ENCODE measurements around the gene ATP2B3. TPM values are rescaled to one million over a fixed set of nuclear protein-coding genes. Genes with fewer than 3 reads are reported as not detected.

Gene ATP2B3
- total RNA-seq, 2 donors from 2014 or later: not detected

GRCh38 chrX:153592091-153592833, 74.8 kb downstream of the ATP2B3 start:
- Mint-ChIP-seq H3K27me3 (no peaks in the 10 kb centered on the region), H3K4me3 (no peak overlapping the region), H3K4me1 (peaks cover 2% of the 10 kb centered on the region), H3K36me3 (ENCODE audit: low read depth) (peaks cover 55% of the 10 kb centered on the region), H3K9me3 (no peaks in the 10 kb centered on the region), H3K27ac (no peak overlapping the region)
- no peak for ATAC-seq (replicated peaks)

GRCh38 chrX:153592966-153593688, 75.7 kb downstream of the ATP2B3 start:
- Mint-ChIP-seq H3K36me3 (ENCODE audit: low read depth) (peaks cover 49% of the 10 kb centered on the region), H3K9me3 (no peaks in the 10 kb centered on the region), H3K4me3 (no peak overlapping the region), H3K27ac (no peak overlapping the region), H3K4me1 (peaks cover 7% of the 10 kb centered on the region), H3K27me3 (no peaks in the 10 kb centered on the region)
- ATAC-seq (replicated peaks): no peak

GRCh38 chrX:153593811-153594500, 76.5 kb downstream of the ATP2B3 start:
- H3K4me3 Mint-ChIP-seq: no peak overlapping the region
- H3K9me3 Mint-ChIP-seq: no peaks in the 10 kb centered on the region
- H3K36me3 Mint-ChIP-seq (ENCODE audit: low read depth): peaks cover 45% of the 10 kb centered on the region

GRCh38 chrX:153595387-153595786, 77.9 kb downstream of the ATP2B3 start:
- no peak overlapping the region for H3K4me3 Mint-ChIP-seq
- no peaks in the 10 kb centered on the region for H3K9me3 Mint-ChIP-seq
- ATAC-seq (replicated peaks): no peak
- no peaks in the 10 kb centered on the region for H3K27me3 Mint-ChIP-seq
- peaks cover 7% of the 10 kb centered on the region for H3K4me1 Mint-ChIP-seq
- no peak overlapping the region for H3K27ac Mint-ChIP-seq
- peaks cover 43% of the 10 kb centered on the region for H3K36me3 Mint-ChIP-seq (ENCODE audit: low read depth)

More at GRCh38 chrX:153593811-153594500, 76.5 kb downstream of the ATP2B3 start:
- no peaks in the 10 kb centered on the region for H3K27me3 Mint-ChIP-seq
- no peak overlapping the region for H3K27ac Mint-ChIP-seq
- no peak for ATAC-seq (replicated peaks)
- H3K4me1 Mint-ChIP-seq: peaks cover 7% of the 10 kb centered on the region

GRCh38 chrX:153595859-153596857, 78.7 kb downstream of the ATP2B3 start:
- H3K27me3 Mint-ChIP-seq: no peaks in the 10 kb centered on the region
- H3K27ac Mint-ChIP-seq: no peak overlapping the region
- peak overlapping the region; percentile 84 for H3K4me3 Mint-ChIP-seq
- H3K4me1 Mint-ChIP-seq: peaks cover 7% of the 10 kb centered on the region
- no peaks in the 10 kb centered on the region for H3K9me3 Mint-ChIP-seq
- ATAC-seq (replicated peaks): no peak
- H3K36me3 Mint-ChIP-seq (ENCODE audit: low read depth): peaks cover 35% of the 10 kb centered on the region

GRCh38 chrX:153596981-153597750, 79.7 kb downstream of the ATP2B3 start:
- peaks cover 7% of the 10 kb centered on the region for H3K4me1 Mint-ChIP-seq
- H3K4me3 Mint-ChIP-seq: peak overlapping the region; percentile 84
- no peaks in the 10 kb centered on the region for H3K27me3 Mint-ChIP-seq
- no peaks in the 10 kb centered on the region for H3K9me3 Mint-ChIP-seq
- ATAC-seq (replicated peaks): no peak
- peaks cover 27% of the 10 kb centered on the region for H3K36me3 Mint-ChIP-seq (ENCODE audit: low read depth)
- no peak overlapping the region for H3K27ac Mint-ChIP-seq

GRCh38 chrX:153598541-153599191, 81.2 kb downstream of the ATP2B3 start, which contains the start of gene CCNQ:
TSS of gene CCNQ (minus strand) at chrX:153599139. CDS start at chrX:153599073, 66 bp downstream.
- H3K36me3 Mint-ChIP-seq (ENCODE audit: low read depth): peaks cover 24% of the 10 kb centered on the region
- H3K9me3 Mint-ChIP-seq: no peaks in the 10 kb centered on the region
- peak; percentile 48 for ATAC-seq (replicated peaks)
- H3K4me1 Mint-ChIP-seq: peaks cover 12% of the 10 kb centered on the region
- H3K27me3 Mint-ChIP-seq: no peaks in the 10 kb centered on the region
- H3K27ac Mint-ChIP-seq: peak within 1 kb of the TSS; percentile 84
- H3K4me3 Mint-ChIP-seq: peak within 1 kb of the TSS; percentile 93

- peak; percentile 93 for ATAC-seq (replicated peaks)
- Mint-ChIP-seq H3K9me3 (no peaks in the 10 kb centered on the region), H3K4me3 (peak overlapping the region; percentile 93), H3K36me3 (ENCODE audit: low read depth) (peaks cover 17% of the 10 kb centered on the region), H3K4me1 (peaks cover 12% of the 10 kb centered on the region), H3K27ac (peak overlapping the region; percentile 84), H3K27me3 (no peaks in the 10 kb centered on the region)
Measured at GRCh38 chrX:153599192-153600031, 82.0 kb downstream of the ATP2B3 start.

GRCh38 chrX:153600032-153600373, 82.6 kb downstream of the ATP2B3 start:
- H3K36me3 Mint-ChIP-seq (ENCODE audit: low read depth): peaks cover 12% of the 10 kb centered on the region
- H3K27me3 Mint-ChIP-seq: no peaks in the 10 kb centered on the region
- peak; percentile 8 for ATAC-seq (replicated peaks)
- peak overlapping the region; percentile 93 for H3K4me3 Mint-ChIP-seq
- H3K4me1 Mint-ChIP-seq: peaks cover 12% of the 10 kb centered on the region
- H3K9me3 Mint-ChIP-seq: no peaks in the 10 kb centered on the region
- H3K27ac Mint-ChIP-seq: peak overlapping the region; percentile 84

GRCh38 chrX:153600921-153601320, 83.5 kb downstream of the ATP2B3 start:
- ATAC-seq (replicated peaks): no peak
- Mint-ChIP-seq H3K27me3 (no peaks in the 10 kb centered on the region), H3K36me3 (ENCODE audit: low read depth) (peaks cover 3% of the 10 kb centered on the region), H3K27ac (no peak overlapping the region), H3K9me3 (no peaks in the 10 kb centered on the region), H3K4me3 (peak overlapping the region; percentile 93), H3K4me1 (peaks cover 12% of the 10 kb centered on the region)

- H3K36me3 Mint-ChIP-seq (ENCODE audit: low read depth): no peaks in the 10 kb centered on the region
- H3K27me3 Mint-ChIP-seq: no peaks in the 10 kb centered on the region
- peaks cover 12% of the 10 kb centered on the region for H3K4me1 Mint-ChIP-seq
- ATAC-seq (replicated peaks): no peak
- peak overlapping the region; percentile 93 for H3K4me3 Mint-ChIP-seq
- H3K27ac Mint-ChIP-seq: no peak overlapping the region
- no peaks in the 10 kb centered on the region for H3K9me3 Mint-ChIP-seq
Measured at GRCh38 chrX:153601511-153602110, 84.2 kb downstream of the ATP2B3 start.

GRCh38 chrX:153602601-153603000, 85.2 kb downstream of the ATP2B3 start:
- H3K4me3 Mint-ChIP-seq: no peak overlapping the region
- H3K9me3 Mint-ChIP-seq: no peaks in the 10 kb centered on the region
- no peaks in the 10 kb centered on the region for H3K36me3 Mint-ChIP-seq (ENCODE audit: low read depth)
- peaks cover 6% of the 10 kb centered on the region for H3K4me1 Mint-ChIP-seq
- no peak overlapping the region for H3K27ac Mint-ChIP-seq
- no peak for ATAC-seq (replicated peaks)
- no peaks in the 10 kb centered on the region for H3K27me3 Mint-ChIP-seq
